ENCODE data around the gene KRTAP4-7. TPM values are rescaled to one million over a fixed set of nuclear protein-coding genes. Genes with fewer than 3 reads are reported as not detected.

The KRTAP4-7 gene
- total and polyA plus RNA-seq, 2 experiments from 2014 or later = not detected

DNA sequence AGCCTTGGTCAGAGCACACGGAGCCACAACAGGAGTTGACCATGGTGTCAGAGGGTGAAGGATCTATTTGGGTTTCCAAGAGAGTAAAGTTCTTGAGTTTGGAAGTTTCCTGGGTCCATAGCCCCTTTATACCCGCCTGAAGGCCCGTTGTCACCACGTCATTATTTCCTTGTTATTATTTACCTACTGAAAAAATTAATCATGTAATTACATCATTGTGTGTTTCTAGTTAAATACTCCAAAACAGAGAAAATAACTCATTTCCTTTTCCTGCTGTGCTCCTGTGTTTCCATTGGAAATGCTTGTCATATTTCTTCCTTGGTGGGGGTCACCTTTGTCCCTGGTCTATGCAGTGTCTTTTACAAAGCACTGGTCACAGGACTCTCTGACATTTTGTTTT is 14.1 kb downstream of the KRTAP4-7 start, which contains the start of gene KRTAP4-8:
Gene KRTAP4-8, minus strand, starts transcription at position 101 of the 400 bp plus-strand sequence. Its CDS starts 58 bp downstream, at position 43.
- peaks cover 16% of the 10 kb centered on the region for H3K9me3 Mint-ChIP-seq
- H3F3A ChIP-seq (replicated peaks; ENCODE audit: low read depth) = no peaks in the 10 kb centered on the region
- H3K4me2 ChIP-seq = no peak within 1 kb of the TSS
- no peak within 1 kb of the TSS for H3K27ac ChIP-seq (ENCODE audit: low read depth)
- H3K4me3 ChIP-seq = no peak within 1 kb of the TSS
- H3K79me2 ChIP-seq (replicated peaks; ENCODE audit: insufficient read depth) = no peaks in the 10 kb centered on the region
- no peak within 1 kb of the TSS for H3K27ac Mint-ChIP-seq
- H3K4me3 Mint-ChIP-seq = no peak within 1 kb of the TSS
- TF ChIP-seq CREB1 (CRISPR knock-in tag; IDR thresholded peaks at IDR 0.05; ENCODE audit: low read depth) (no peak), EZH2phosphoT487 (IDR thresholded peaks at IDR 0.05; ENCODE audit: unreplicated experiment) (no peak), STAT1 (IDR thresholded peaks at IDR 0.05; ENCODE audit: unreplicated experiment) (no peak), JUNB (IDR thresholded peaks at IDR 0.05; ENCODE audit: unreplicated experiment) (no peak), ZNF331 (CRISPR knock-in tag; IDR thresholded peaks at IDR 0.05; ENCODE audit: low read depth) (no peak), POLR2AphosphoS5 (IDR thresholded peaks at IDR 0.05; ENCODE audit: low read depth) (no peak), NANOG (IDR thresholded peaks at IDR 0.05; ENCODE audit: borderline replicate concordance) (no peak), EZH2 (IDR thresholded peaks at IDR 0.05; ENCODE audit: low read depth, unreplicated experiment) (no peak), ZNF114 (CRISPR knock-in tag; IDR thresholded peaks at IDR 0.05) (no peak)
- TF ChIP-seq, protein P1, sequence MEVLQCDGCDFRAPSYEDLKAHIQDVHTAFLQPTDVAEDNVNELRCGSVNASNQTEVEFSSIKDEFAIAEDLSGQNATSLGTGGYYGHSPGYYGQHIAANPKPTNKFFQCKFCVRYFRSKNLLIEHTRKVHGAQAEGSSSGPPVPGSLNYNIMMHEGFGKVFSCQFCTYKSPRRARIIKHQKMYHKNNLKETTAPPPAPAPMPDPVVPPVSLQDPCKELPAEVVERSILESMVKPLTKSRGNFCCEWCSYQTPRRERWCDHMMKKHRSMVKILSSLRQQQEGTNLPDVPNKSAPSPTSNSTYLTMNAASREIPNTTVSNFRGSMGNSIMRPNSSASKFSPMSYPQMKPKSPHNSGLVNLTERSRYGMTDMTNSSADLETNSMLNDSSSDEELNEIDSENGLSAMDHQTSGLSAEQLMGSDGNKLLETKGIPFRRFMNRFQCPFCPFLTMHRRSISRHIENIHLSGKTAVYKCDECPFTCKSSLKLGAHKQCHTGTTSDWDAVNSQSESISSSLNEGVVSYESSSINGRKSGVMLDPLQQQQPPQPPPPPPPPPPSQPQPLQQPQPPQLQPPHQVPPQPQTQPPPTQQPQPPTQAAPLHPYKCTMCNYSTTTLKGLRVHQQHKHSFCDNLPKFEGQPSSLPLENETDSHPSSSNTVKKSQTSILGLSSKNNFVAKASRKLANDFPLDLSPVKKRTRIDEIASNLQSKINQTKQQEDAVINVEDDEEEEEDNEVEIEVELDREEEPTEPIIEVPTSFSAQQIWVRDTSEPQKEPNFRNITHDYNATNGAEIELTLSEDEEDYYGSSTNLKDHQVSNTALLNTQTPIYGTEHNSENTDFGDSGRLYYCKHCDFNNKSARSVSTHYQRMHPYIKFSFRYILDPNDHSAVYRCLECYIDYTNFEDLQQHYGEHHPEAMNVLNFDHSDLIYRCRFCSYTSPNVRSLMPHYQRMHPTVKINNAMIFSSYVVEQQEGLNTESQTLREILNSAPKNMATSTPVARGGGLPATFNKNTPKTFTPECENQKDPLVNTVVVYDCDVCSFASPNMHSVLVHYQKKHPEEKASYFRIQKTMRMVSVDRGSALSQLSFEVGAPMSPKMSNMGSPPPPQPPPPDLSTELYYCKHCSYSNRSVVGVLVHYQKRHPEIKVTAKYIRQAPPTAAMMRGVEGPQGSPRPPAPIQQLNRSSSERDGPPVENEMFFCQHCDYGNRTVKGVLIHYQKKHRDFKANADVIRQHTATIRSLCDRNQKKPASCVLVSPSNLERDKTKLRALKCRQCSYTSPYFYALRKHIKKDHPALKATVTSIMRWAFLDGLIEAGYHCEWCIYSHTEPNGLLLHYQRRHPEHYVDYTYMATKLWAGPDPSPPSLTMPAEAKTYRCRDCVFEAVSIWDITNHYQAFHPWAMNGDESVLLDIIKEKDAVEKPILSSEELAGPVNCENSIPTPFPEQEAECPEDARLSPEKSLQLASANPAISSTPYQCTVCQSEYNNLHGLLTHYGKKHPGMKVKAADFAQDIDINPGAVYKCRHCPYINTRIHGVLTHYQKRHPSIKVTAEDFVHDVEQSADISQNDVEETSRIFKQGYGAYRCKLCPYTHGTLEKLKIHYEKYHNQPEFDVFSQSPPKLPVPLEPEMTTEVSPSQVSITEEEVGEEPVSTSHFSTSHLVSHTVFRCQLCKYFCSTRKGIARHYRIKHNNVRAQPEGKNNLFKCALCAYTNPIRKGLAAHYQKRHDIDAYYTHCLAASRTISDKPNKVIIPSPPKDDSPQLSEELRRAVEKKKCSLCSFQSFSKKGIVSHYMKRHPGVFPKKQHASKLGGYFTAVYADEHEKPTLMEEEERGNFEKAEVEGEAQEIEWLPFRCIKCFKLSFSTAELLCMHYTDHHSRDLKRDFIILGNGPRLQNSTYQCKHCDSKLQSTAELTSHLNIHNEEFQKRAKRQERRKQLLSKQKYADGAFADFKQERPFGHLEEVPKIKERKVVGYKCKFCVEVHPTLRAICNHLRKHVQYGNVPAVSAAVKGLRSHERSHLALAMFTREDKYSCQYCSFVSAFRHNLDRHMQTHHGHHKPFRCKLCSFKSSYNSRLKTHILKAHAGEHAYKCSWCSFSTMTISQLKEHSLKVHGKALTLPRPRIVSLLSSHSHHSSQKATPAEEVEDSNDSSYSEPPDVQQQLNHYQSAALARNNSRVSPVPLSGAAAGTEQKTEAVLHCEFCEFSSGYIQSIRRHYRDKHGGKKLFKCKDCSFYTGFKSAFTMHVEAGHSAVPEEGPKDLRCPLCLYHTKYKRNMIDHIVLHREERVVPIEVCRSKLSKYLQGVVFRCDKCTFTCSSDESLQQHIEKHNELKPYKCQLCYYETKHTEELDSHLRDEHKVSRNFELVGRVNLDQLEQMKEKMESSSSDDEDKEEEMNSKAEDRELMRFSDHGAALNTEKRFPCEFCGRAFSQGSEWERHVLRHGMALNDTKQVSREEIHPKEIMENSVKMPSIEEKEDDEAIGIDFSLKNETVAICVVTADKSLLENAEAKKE (CRISPR knock-in tag; IDR thresholded peaks at IDR 0.05) = no peak
- TF ChIP-seq, protein P2, sequence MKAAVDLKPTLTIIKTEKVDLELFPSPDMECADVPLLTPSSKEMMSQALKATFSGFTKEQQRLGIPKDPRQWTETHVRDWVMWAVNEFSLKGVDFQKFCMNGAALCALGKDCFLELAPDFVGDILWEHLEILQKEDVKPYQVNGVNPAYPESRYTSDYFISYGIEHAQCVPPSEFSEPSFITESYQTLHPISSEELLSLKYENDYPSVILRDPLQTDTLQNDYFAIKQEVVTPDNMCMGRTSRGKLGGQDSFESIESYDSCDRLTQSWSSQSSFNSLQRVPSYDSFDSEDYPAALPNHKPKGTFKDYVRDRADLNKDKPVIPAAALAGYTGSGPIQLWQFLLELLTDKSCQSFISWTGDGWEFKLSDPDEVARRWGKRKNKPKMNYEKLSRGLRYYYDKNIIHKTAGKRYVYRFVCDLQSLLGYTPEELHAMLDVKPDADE (IDR thresholded peaks at IDR 0.05) = no peak
- TF ChIP-seq, protein P3, sequence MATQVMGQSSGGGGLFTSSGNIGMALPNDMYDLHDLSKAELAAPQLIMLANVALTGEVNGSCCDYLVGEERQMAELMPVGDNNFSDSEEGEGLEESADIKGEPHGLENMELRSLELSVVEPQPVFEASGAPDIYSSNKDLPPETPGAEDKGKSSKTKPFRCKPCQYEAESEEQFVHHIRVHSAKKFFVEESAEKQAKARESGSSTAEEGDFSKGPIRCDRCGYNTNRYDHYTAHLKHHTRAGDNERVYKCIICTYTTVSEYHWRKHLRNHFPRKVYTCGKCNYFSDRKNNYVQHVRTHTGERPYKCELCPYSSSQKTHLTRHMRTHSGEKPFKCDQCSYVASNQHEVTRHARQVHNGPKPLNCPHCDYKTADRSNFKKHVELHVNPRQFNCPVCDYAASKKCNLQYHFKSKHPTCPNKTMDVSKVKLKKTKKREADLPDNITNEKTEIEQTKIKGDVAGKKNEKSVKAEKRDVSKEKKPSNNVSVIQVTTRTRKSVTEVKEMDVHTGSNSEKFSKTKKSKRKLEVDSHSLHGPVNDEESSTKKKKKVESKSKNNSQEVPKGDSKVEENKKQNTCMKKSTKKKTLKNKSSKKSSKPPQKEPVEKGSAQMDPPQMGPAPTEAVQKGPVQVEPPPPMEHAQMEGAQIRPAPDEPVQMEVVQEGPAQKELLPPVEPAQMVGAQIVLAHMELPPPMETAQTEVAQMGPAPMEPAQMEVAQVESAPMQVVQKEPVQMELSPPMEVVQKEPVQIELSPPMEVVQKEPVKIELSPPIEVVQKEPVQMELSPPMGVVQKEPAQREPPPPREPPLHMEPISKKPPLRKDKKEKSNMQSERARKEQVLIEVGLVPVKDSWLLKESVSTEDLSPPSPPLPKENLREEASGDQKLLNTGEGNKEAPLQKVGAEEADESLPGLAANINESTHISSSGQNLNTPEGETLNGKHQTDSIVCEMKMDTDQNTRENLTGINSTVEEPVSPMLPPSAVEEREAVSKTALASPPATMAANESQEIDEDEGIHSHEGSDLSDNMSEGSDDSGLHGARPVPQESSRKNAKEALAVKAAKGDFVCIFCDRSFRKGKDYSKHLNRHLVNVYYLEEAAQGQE (IDR thresholded peaks at IDR 0.05; ENCODE audit: unreplicated experiment) = no peak
- TF ChIP-seq, protein P4, sequence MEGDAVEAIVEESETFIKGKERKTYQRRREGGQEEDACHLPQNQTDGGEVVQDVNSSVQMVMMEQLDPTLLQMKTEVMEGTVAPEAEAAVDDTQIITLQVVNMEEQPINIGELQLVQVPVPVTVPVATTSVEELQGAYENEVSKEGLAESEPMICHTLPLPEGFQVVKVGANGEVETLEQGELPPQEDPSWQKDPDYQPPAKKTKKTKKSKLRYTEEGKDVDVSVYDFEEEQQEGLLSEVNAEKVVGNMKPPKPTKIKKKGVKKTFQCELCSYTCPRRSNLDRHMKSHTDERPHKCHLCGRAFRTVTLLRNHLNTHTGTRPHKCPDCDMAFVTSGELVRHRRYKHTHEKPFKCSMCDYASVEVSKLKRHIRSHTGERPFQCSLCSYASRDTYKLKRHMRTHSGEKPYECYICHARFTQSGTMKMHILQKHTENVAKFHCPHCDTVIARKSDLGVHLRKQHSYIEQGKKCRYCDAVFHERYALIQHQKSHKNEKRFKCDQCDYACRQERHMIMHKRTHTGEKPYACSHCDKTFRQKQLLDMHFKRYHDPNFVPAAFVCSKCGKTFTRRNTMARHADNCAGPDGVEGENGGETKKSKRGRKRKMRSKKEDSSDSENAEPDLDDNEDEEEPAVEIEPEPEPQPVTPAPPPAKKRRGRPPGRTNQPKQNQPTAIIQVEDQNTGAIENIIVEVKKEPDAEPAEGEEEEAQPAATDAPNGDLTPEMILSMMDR (conservative IDR thresholded peaks at IDR 0.05; ENCODE audit: low read depth in 2 of 2) = no peak
- H3K27me3 Mint-ChIP-seq (ENCODE audit: insufficient read depth, low read depth, poor library complexity) = peaks cover 2% of the 10 kb centered on the region
- H3K27me3 ChIP-seq (ENCODE audit: insufficient read depth) = no peaks in the 10 kb centered on the region
- ATAC-seq (no peak), DNase-seq (ENCODE audit: low spot score) (no peak)
- no peaks in the 10 kb centered on the region for H3K9me2 ChIP-seq (ENCODE audit: insufficient read depth)
- no peaks in the 10 kb centered on the region for H3K36me3 ChIP-seq (ENCODE audit: insufficient read depth)
- H3K4me1 ChIP-seq (ENCODE audit: insufficient read depth) = peaks cover 7% of the 10 kb centered on the region
- H4K20me1 ChIP-seq (replicated peaks; ENCODE audit: insufficient read depth) = no peaks in the 10 kb centered on the region
- H3K4me1 Mint-ChIP-seq = peaks cover 32% of the 10 kb centered on the region
- peaks cover 13% of the 10 kb centered on the region; the same call in 2 of the 3 replicates for H3K36me3 Mint-ChIP-seq (ENCODE audit: low read depth)
- no peak within 1 kb of the TSS for H2AFZ ChIP-seq

All from GM23338 (cell line).